ENCODE measurements around the gene COQ8A.
"Not testable (repeated sequence)": the region's sequence is repeated elsewhere in the genome, so short reads cannot be mapped to it uniquely, and the experiment has no call there.

The COQ8A gene

DNA sequence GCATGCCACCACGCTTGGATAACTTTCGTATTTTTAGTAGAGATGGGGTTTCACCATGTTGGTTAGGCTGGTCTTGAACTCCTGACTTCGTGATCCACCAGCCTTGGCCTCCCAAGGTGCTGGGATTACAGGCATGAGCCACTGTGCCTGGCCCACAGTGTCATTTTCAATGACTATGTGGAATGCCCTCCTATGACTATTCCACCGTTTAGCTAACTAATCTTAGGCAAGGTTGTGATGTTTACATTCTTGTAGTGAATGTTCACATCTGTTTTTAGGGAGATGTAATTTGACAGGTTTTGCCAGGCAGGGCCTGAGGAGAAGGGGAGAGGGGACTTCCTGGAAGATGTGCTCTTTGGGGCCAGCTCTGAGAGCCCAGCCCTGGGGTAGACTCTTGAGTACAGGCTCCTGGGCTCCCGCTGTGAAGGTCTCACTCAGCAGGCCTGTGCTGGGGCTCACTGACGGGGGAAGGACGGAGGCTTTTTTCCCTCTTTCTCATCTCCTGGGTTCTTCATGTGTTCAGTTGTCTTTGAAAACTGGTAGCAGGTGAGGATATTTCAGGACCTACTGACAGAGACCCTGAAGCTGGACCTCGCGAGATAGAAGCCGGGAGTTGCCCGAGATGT is 13.2 kb downstream of the COQ8A start:
- peak; percentile 31 for DNase-seq (ENCODE audit: low spot score)

GRCh38 chr1:226954337-226954736 is 14.2 kb downstream of the COQ8A start:
- peak; percentile 23 for DNase-seq (ENCODE audit: low spot score)

DNA sequence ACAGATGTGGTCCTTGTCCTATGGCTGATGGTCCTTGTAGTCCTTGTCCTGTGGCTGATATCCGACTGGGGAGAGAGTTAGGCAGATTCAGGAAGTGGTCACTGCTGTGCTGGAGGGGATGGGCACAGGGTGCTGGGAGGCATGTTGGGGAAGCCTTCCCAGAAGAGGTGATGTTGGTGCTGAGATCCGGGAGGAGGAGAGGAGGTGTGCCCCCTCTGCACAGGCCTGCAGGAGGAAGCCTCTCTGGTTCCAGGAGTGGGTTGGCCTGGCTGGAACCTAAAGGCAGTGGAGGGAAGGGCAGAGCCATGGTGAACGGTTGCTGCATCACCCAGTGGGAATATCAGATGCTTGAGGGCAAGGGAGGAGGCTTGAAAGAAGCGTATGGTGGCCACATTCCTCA is 14.7 kb downstream of the COQ8A start:
- no peak for DNase-seq (ENCODE audit: low spot score)

- not testable (repeated sequence) for DNase-seq (ENCODE audit: low spot score)
Observed at GRCh38 chr1:226955857-226956256, 15.8 kb downstream of the COQ8A start.

GRCh38 chr1:226956942-226957713 is 17.0 kb downstream of the COQ8A start:
- no peak for DNase-seq (ENCODE audit: low spot score)

DNA sequence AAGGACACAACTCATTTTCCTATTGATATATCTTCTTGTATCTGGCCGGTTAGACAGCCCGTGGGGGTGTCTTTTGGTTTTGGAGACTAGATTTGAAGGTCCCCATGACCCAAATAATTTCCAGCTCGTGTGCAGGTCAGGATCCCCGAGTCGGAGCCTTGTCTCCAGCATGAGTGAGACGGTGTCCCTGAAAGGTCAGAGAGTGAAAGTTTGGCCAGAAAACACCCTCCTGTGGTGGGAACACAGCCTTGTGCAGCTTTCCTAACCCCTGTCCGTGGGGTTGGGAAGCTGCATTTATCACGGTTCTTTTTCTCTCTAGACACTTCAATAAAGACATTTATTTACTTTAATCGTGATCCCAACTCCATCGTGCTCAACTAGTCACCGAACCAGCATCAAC is 17.6 kb downstream of the COQ8A start:
- no peak for DNase-seq (ENCODE audit: low spot score)

GRCh38 chr1:226958300-226958699 is 18.2 kb downstream of the COQ8A start:
- peak; percentile 32 for DNase-seq (ENCODE audit: low spot score)

- DNase-seq (ENCODE audit: low spot score): no peak
Observed at GRCh38 chr1:226960256-226960655, 20.2 kb downstream of the COQ8A start.

GRCh38 chr1:226960944-226961765 is 21.1 kb downstream of the COQ8A start:
- DNase-seq (ENCODE audit: low spot score): no peak

DNA sequence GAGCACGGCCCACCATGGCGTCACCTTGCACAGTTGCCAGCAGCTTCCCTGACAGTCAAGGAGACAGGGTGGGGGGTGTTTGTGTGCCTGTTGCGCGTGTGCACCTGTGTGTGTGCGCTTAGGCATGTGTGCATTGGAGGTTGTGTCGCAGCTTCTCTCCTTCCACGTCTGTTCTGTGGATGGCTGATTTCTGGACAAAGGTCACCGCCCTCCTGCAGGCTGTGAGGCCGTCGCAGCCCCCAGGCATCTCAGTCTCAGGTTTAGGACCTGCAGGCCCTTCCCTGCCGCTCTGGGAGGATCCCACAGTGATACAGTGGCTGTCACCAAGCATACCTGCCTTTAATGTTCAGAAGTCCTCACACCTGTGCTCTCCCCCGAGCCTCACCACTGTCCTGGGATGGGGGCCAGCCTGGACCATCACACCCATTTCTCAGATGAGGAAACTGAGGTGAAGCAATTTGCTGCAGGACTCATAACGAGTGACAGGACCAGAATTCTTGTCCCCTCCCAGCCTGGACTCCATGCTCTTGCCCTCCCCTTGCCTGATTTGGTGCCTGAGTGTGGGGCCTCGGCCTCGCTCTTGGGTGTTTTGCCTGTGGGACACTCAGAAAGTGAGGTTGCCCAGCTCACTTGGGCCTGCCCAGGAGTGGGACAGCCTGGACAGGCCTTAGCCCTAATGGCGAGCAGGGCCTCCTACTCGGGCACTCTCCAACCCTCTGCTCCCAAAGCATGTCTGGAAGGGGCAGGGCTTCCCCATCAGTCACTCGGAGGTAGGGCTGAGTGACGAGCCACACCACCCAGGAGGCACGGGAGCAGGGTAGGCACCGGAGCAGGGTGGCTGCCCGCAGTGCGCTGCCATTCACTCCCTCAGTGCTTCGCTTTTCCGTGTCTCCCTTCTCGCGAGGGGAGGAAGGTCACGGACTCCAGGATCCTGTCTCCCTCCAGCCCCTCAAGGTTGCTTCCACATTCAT is 22.6 kb downstream of the COQ8A start:
- DNase-seq (ENCODE audit: low spot score): no peak

DNA sequence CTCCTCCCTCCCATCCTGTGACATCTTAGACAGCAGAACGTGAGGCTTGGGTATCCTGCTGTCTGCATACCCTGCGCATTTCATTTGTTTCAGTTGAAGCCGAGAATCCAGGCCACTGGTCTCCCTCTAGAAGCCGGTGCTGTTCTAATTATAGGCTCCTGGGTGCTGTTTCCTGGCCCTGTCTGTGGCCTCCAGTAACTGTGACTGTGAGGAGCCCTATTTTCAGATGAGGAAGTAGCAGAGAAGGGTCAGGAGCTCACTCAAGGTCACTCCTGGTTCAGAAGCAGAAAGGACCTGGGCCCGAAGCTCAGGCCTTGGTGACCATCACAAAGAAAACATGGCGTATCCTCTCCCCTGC is 24.0 kb downstream of the COQ8A start:
- DNase-seq (ENCODE audit: low spot score): no peak

- no peak for DNase-seq (ENCODE audit: low spot score)
Observed at GRCh38 chr1:226964611-226965486, 24.8 kb downstream of the COQ8A start.

DNA sequence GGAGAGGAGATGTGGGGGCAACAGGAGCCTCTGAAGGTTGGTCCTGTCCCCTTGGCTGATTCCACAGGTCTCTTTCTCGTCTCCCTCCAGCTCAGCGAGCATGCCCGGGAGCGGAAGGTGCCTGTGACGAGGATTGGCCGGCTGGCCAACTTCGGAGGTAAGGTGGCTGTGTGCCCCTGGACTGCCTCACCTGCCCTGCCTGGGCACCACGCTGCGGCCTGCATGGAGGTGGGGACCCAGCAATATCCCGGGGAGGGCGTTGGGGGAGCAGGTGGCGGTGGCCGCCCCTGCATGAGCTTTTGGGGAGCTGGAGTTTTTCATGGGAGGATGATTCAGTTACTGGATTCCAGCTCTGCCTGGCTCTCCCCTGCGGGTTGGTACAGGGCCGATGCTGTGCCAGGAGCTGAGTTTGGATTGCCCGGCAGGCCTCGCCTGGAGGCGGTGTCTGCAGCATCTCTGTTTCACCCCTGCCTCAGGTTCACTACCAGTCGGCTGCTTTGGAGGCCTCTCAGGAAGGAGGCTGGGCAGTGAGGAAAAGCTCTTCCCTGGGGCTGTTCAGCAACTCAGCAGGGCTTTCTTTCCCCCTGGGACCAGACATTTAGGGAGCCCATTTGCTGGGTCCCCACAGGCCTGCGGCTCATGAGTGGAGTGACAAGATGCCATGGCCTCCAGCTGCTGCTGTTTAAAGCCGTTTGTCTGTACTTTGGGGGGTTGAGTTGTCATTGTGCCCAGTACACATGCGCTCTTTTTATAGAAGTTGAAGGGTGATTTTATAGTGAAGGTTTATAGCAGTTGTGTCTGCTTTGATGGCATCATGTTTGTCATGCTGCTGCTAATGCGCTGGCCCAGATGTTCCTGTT is 25.7 kb downstream of the COQ8A start:
- no peak for DNase-seq (ENCODE audit: low spot score)

DNA sequence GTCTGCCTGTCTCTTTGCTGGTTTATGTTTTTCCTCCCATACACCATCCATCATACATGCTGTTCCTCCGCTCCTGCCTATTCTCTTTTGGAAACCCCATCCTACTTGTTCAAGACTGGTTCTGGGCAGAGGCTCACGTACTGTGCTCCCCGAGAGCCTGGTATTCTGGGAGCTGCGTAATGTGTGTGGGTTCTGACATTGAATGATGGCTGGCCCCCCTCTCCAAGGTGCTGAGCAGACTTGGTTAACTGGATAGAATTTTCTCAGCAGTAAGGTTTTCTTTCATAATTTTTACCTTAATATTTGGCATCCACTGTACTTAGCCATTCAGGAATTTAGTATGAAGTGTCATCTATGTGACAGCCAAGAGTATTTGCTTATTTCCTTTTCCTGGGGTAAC is 26.6 kb downstream of the COQ8A start:
- DNase-seq (ENCODE audit: low spot score): no peak

DNA sequence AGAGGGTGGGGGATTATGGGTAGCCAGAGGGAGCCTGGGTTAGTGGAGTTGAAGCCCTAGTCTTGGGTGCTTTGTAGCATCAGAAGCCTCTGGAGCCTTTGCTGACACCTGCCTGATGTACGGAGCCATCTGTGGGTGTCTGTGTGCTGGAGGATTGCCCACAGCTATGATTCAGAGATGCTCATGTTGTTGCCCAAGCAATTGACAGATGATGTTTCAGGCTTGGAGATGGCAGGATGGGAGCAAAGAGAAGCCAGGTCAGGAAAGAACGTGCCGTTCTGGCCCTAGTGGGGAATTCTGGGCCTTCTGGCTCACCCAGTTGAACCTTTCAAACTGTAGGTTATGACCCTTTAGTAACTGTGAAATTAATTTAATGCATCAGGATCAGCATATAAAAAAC is 27.6 kb downstream of the COQ8A start:
- no peak for DNase-seq (ENCODE audit: low spot score)

GRCh38 chr1:226971765-226972164 is 31.7 kb downstream of the COQ8A start:
- DNase-seq (ENCODE audit: low spot score): no peak

DNA sequence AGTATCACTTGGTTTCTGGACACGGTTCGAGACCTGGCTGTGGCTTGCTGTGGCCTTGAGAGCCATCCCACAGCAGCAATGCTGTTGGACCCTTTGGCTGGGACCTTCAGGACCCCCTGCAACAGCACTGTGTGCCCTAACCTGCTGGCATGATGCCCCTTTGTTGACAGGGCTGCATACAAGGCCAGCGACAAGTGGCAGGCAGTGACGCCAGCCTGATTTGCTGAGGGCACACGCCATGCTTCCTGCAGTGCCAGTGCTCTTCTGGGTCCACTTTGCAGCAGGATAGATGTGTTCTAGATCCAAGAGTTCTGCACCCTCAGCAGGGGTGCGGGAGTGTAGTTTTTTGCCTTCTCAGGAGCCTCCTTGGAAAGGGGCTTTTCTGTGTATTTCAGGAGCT is 32.8 kb downstream of the COQ8A start:
- DNase-seq (ENCODE audit: low spot score): no peak

DNA sequence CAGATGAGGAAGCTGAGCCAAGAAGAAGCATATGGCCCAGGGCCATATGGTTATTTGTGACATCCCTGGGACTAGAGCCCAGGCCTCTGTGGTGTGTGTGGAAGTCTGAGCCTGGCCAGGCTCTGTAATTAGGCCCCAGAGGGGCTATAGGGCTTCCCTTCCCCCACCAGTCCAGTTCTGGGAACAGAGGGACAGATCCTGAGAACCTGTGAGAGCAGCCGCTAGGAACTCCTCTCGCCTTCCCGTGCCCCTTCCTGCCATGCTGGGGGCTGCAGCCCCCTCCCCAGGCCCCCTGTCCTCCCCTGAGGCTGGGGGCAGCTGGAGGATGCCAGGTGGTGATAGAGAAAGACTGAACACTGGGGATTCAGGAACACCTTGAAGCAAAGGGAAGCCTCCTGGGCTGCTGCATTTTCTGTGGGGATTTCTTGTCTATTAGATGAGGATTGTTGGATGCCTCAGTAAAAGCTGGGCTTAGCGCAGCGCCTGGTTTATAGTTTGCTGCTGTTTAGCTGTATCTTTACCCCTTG is 33.3 kb downstream of the COQ8A start:
- peak; percentile 44 for DNase-seq (ENCODE audit: low spot score)

DNA sequence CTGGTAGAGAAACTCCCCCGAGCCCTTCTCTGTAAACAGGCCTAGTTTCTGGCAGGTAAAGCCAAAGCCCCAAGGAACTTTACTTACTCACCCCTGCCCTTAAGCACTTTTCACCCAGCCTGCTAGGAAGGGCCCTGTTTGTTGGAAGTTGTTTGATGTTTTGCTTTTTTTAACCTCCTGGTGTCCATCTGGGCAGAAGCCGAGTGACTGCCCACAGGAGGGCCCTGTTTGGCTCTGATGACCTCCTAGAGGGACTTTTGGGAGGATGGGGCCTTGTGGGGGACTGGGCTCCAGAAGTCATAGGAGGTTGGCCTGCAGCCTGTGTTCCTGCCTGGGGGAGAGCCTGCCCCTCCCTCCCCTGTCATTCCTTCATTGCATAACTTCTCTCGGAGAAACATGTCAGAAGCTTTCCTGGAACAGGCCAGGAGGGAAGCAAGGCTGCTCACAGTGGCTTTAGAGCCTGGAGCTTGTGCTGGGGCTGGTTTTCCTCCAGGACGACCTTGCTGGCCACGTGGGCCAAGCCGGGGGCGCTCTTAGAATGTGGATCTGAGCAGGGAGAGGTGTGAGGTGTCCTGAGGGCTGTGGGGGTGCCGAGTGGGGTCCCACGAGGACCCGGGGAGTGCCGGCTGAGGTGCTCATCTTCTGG is 33.9 kb downstream of the COQ8A start:
- DNase-seq (ENCODE audit: low spot score): peak; percentile 50

All from ecto neural progenitor cell (in vitro differentiated cells).